ENCODE measurements around the gene CDNF. TPM values are rescaled to one million over a fixed set of nuclear protein-coding genes. Genes with fewer than 3 reads are reported as not detected.
A peak's percentile ranks its signal among the peaks of the same experiment; 100 is the strongest.
"Not testable (repeated sequence)": the region's sequence is repeated elsewhere in the genome, so short reads cannot be mapped to it uniquely, and the experiment has no call there.

The CDNF gene
- total RNA-seq, 1 experiment from 2014 or later = 1.2 TPM

- Histone ChIP-seq H3K27ac (ENCODE audit: low read length) (peak overlapping the region; percentile 70), H3K4me2 (ENCODE audit: low read length) (no peak overlapping the region)
Observed at GRCh38 chr10:14820775-14821154, 17.1 kb downstream of the CDNF start.

GRCh38 chr10:14820010-14820774 lies 17.6 kb downstream of the CDNF start:
- intact Hi-C loops (cut with micrococcal nuclease) = loop anchor here (2.0 to 5.0 kb wide), 5 partner anchors 37 to 693 kb away; no protein-coding TSS in a partner anchor
- ATAC-seq (peak; percentile 93), DNase-seq (peak; percentile 81)
- Histone ChIP-seq H3K4me2 (ENCODE audit: low read length) (peak overlapping the region; percentile 27), H3K4me3 (ENCODE audit: low read length) (no peak overlapping the region), H3K79me2 (ENCODE audit: low read length) (no peaks in the 10 kb centered on the region), H3K27me3 (ENCODE audit: low read length) (no peaks in the 10 kb centered on the region), H3K4me1 (ENCODE audit: insufficient read depth, low read length) (peaks cover 19% of the 10 kb centered on the region), H3K9me2 (replicated peaks; ENCODE audit: low read length) (no peaks in the 10 kb centered on the region), H3K36me3 (ENCODE audit: low read depth, low read length) (no peaks in the 10 kb centered on the region), H3K27ac (ENCODE audit: low read length) (peak overlapping the region; percentile 70), H4K20me1 (ENCODE audit: low read length) (no peaks in the 10 kb centered on the region), H2AFZ (ENCODE audit: low read length) (no peak overlapping the region), H3K9ac (ENCODE audit: low read length) (peak overlapping the region; percentile 40), H3F3A (ENCODE audit: low read length, unreplicated experiment) (no peaks in the 10 kb centered on the region), H3K9me3 (ENCODE audit: low read length) (no peaks in the 10 kb centered on the region)
- CTCF ChIA-PET = no interaction called here
- TF ChIP-seq EZH2phosphoT487 (IDR thresholded peaks at IDR 0.05; ENCODE audit: borderline replicate concordance, low read length) (no peak), EZH2 (IDR thresholded peaks at IDR 0.05; ENCODE audit: low read length, unreplicated experiment) (no peak), CTCF (conservative IDR thresholded peaks at IDR 0.05; ENCODE audit: low read depth, low read length) (0 out of 2 replicates have a peak, but pooled peaks have one; percentile 12)
- POLR2A ChIA-PET (ENCODE audit: unreplicated experiment) = interaction anchor here (0.6 kb wide), 1 partner anchor 47 kb away, joined by 3 read pairs; no protein-coding TSS in a partner anchor
- BruUV-seq (replicated peaks) = no TSS peak

More at GRCh38 chr10:14820775-14821154, 17.1 kb downstream of the CDNF start:
- H3K79me2 ChIP-seq (ENCODE audit: low read length) = no peaks in the 10 kb centered on the region
- ChIA-PET POLR2A (ENCODE audit: unreplicated experiment) (no interaction called here), CTCF (no interaction called here)
- intact Hi-C loops (cut with micrococcal nuclease) = loop anchor here (2.0 to 5.0 kb wide), 5 partner anchors 38 to 693 kb away; no protein-coding TSS in a partner anchor
- no peaks in the 10 kb centered on the region for H3K27me3 ChIP-seq (ENCODE audit: low read length)
- no peak overlapping the region for H3K4me3 ChIP-seq (ENCODE audit: low read length)
- no peaks in the 10 kb centered on the region for H3K9me2 ChIP-seq (replicated peaks; ENCODE audit: low read length)
- H3K9me3 ChIP-seq (ENCODE audit: low read length) = no peaks in the 10 kb centered on the region
- H3F3A ChIP-seq (ENCODE audit: low read length, unreplicated experiment) = no peaks in the 10 kb centered on the region
- H4K20me1 ChIP-seq (ENCODE audit: low read length) = no peaks in the 10 kb centered on the region
- no peak for ATAC-seq
- no peaks in the 10 kb centered on the region for H3K36me3 ChIP-seq (ENCODE audit: low read depth, low read length)
- TF ChIP-seq EZH2 (IDR thresholded peaks at IDR 0.05; ENCODE audit: low read length, unreplicated experiment) (no peak), CTCF (conservative IDR thresholded peaks at IDR 0.05; ENCODE audit: low read depth, low read length) (no peak), EZH2phosphoT487 (IDR thresholded peaks at IDR 0.05; ENCODE audit: borderline replicate concordance, low read length) (no peak)
- peak overlapping the region; percentile 40 for H3K9ac ChIP-seq (ENCODE audit: low read length)
- H3K4me1 ChIP-seq (ENCODE audit: insufficient read depth, low read length) = peaks cover 19% of the 10 kb centered on the region
- no peak overlapping the region for H2AFZ ChIP-seq (ENCODE audit: low read length)
- no peak for DNase-seq
- no TSS peak for BruUV-seq (replicated peaks)

GRCh38 chr10:14816717-14817116 lies 21.1 kb downstream of the CDNF start:
- intact Hi-C loops (cut with micrococcal nuclease); ATAC-seq; POLR2A ChIA-PET (ENCODE audit: unreplicated experiment); CTCF ChIA-PET; DNase-seq; H3K36me3 ChIP-seq (ENCODE audit: low read depth, low read length); H4K20me1 ChIP-seq (ENCODE audit: low read length); H3K27ac ChIP-seq (ENCODE audit: low read length); H2AFZ ChIP-seq (ENCODE audit: low read length); H3K4me3 ChIP-seq (ENCODE audit: low read length); H3F3A ChIP-seq (ENCODE audit: low read length, unreplicated experiment); BruUV-seq (replicated peaks); H3K4me2 ChIP-seq (ENCODE audit: low read length); H3K27me3 ChIP-seq (ENCODE audit: low read length); H3K79me2 ChIP-seq (ENCODE audit: low read length); H3K9me2 ChIP-seq (replicated peaks; ENCODE audit: low read length); H3K9me3 ChIP-seq (ENCODE audit: low read length); H3K9ac ChIP-seq (ENCODE audit: low read length): not testable (repeated sequence)
- H3K4me1 ChIP-seq (ENCODE audit: insufficient read depth, low read length) = peaks cover 19% of the 10 kb centered on the region

All from PC-3 (cell line).